HG02943 (cell line): ENCODE measurements around the gene PHF5A.
"Not testable (repeated sequence)": the region's sequence is repeated elsewhere in the genome, so short reads cannot be mapped to it uniquely, and the experiment has no call there.

Experiments used
- ATAC-seq: cut with Tn5 transposase; IDR thresholded peaks from one replicate; pipeline ENCODE4 v1.9.1; 2021; ENCODE audit warnings: mild to moderate bottlenecking, low read depth, moderate library complexity; ENCODE audit not compliant: unreplicated experiment

The PHF5A gene

GRCh38 chr22:41448189-41448808 is 20.2 kb downstream of the PHF5A start:
- ATAC-seq: peak; percentile 53

- no peak for ATAC-seq
Measured at GRCh38 chr22:41447435-41448188, 20.9 kb downstream of the PHF5A start.

- peak; percentile 39 for ATAC-seq
Measured at GRCh38 chr22:41446639-41447434, 21.7 kb downstream of the PHF5A start, which contains the start of gene TOB2. TSS of gene TOB2 (minus strand) at chr22:41446801. CDS start at chr22:41437345, 9,456 bp downstream.

GRCh38 chr22:41446057-41446501 is 22.4 kb downstream of the PHF5A start:
- no peak for ATAC-seq

- no peak for ATAC-seq
Measured at GRCh38 chr22:41445129-41446056, 23.1 kb downstream of the PHF5A start.

GRCh38 chr22:41444360-41445128 is 23.9 kb downstream of the PHF5A start:
- ATAC-seq: peak; percentile 45

GRCh38 chr22:41442240-41442792 is 26.2 kb downstream of the PHF5A start:
- ATAC-seq: no peak

- ATAC-seq: not testable (repeated sequence)
Measured at GRCh38 chr22:41440511-41440910, 28.0 kb downstream of the PHF5A start.

- no peak for ATAC-seq
Measured at GRCh38 chr22:41437198-41437597, 31.3 kb downstream of the PHF5A start.

GRCh38 chr22:41436322-41437113 is 32.0 kb downstream of the PHF5A start:
- no peak for ATAC-seq

- no peak for ATAC-seq
Measured at GRCh38 chr22:41435560-41435959, 32.9 kb downstream of the PHF5A start.

GRCh38 chr22:41434361-41435003 is 34.0 kb downstream of the PHF5A start:
- not testable (repeated sequence) for ATAC-seq

GRCh38 chr22:41433480-41433879 is 35.0 kb downstream of the PHF5A start:
- ATAC-seq: not testable (repeated sequence)

- ATAC-seq: no peak
Measured at GRCh38 chr22:41431656-41432055, 36.8 kb downstream of the PHF5A start.

- no peak for ATAC-seq
Measured at GRCh38 chr22:41429951-41430332, 38.5 kb downstream of the PHF5A start.

- ATAC-seq: no peak
Measured at GRCh38 chr22:41429232-41429950, 39.1 kb downstream of the PHF5A start.
